Ovary (tissue), 1 donor: ENCODE measurements around the gene RSAD1.

Experiments
- EP300 ChIP-seq: sonication (generic); formaldehyde crosslinking; IDR thresholded peaks from one replicate; pipeline ENCODE4 v1.6.1; 2017; ENCODE audit warnings: antibody characterized with exemption
- POLR2A ChIP-seq: fragments of 450-650 bp; IDR thresholded peaks from one replicate; pipeline ENCODE4 v1.6.1; 2017; ENCODE audit warnings: antibody characterized with exemption, mild to moderate bottlenecking, moderate library complexity

- no peak for TF ChIP-seq POLR2A
- no peak for TF ChIP-seq EP300
Observed at GRCh38 chr17:50467855-50468303, 10.8 kb upstream of the RSAD1 start.
